HCT116 (cell line): ENCODE measurements around the gene TMEM45A.

Experiments used
- CTCF ChIP-seq, 3 experiments: fragments of 200-600 bp in 1 of 3; sonication (generic) in 1 of 3; IDR thresholded peaks in 2 of 3; conservative IDR thresholded peaks in 1 of 3; 2 replicates each; pipeline ENCODE4 v1.5.1; 2012 to 2017; ENCODE audit warnings: low read depth in 2 of 3, low read length in 2 of 3, antibody characterized with exemption in 1 of 3, borderline replicate concordance in 1 of 3, control low read depth in 1 of 3, mild to moderate bottlenecking in 1 of 3, mixed read lengths in 1 of 3, mixed run types in 1 of 3, moderate library complexity in 1 of 3; ENCODE audit not compliant: insufficient read depth in 1 of 3
- ZFX ChIP-seq: fragments of 450-650 bp; IDR thresholded peaks from 2 replicates; pipeline ENCODE4 v1.6.1; 2017

DNA sequence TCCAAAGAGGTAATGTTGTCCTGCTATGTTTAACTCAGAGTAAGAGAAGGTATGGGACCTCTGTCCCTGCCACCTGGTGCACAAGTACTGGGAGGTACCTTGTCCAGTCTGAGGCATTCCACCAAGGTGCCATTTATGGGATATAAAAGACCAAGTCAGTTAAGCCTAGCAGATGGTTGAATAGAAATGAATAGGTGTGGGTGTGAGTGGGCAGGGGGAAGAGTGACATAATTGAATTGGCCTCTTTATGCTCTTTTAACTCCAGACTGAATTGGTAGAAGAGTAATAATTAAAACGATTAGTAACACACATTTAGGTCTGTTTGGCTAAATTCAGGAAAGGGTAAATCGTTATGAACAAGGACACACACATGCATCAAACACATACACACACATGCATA lies 117.5 kb downstream of the TMEM45A start:
- TF ChIP-seq ZFX: no peak
- no peak for TF ChIP-seq CTCF (IDR thresholded peaks at IDR 0.05 in 2 of 3, conservative IDR thresholded peaks at IDR 0.05 in 1 of 3; ENCODE audit: borderline replicate concordance in 1 of 3, insufficient read depth in 1 of 3, low read depth in 2 of 3, low read length in 2 of 3)
